ENCODE results near the gene SGMS1.

Gene SGMS1

GRCh38 chr10:50610368-50610767 lies 13.4 kb downstream of the SGMS1 start:
- FAIRE-seq (no peak), DNase-seq (ENCODE audit: insufficient read length, low spot score) (no peak)
- TF ChIP-seq TAF1 (IDR thresholded peaks at IDR 0.05; ENCODE audit: low read depth, low read length) = no peak
- TF ChIP-seq SPI1 (IDR thresholded peaks at IDR 0.05; ENCODE audit: low read depth, low read length) = no peak
- TF ChIP-seq POLR2A (IDR thresholded peaks at IDR 0.05; ENCODE audit: low read depth, low read length) = no peak

- no peak for FAIRE-seq
- no peak for TF ChIP-seq PAX5 (IDR thresholded peaks at IDR 0.05; ENCODE audit: insufficient read depth, low read length, severe bottlenecking)
- DNase-seq (ENCODE audit: insufficient read length, low spot score) = no peak
Measured at GRCh38 chr10:50607356-50607925, 16.3 kb downstream of the SGMS1 start.

- FAIRE-seq (no peak), DNase-seq (ENCODE audit: insufficient read length, low spot score) (no peak)
- no peak for TF ChIP-seq POU2F2 (IDR thresholded peaks at IDR 0.05; ENCODE audit: low read depth, low read length)
Measured at GRCh38 chr10:50605951-50606270, 17.8 kb downstream of the SGMS1 start.

- DNase-seq (ENCODE audit: insufficient read length, low spot score) = no peak
- peak; percentile 81 for FAIRE-seq
Measured at GRCh38 chr10:50605269-50605950, 18.3 kb downstream of the SGMS1 start.

GRCh38 chr10:50604809-50605208 lies 18.9 kb downstream of the SGMS1 start:
- no peak for FAIRE-seq
- no peak for DNase-seq (ENCODE audit: insufficient read length, low spot score)
- no peak for TF ChIP-seq POU2F2 (IDR thresholded peaks at IDR 0.05; ENCODE audit: low read depth, low read length)
- TF ChIP-seq PAX5 (IDR thresholded peaks at IDR 0.05; ENCODE audit: insufficient read depth, low read length, severe bottlenecking) = no peak
- no peak for TF ChIP-seq SPI1 (IDR thresholded peaks at IDR 0.05; ENCODE audit: low read depth, low read length)
- no peak for TF ChIP-seq POLR2A (IDR thresholded peaks at IDR 0.05; ENCODE audit: low read depth, low read length)
- TF ChIP-seq TAF1 (IDR thresholded peaks at IDR 0.05; ENCODE audit: low read depth, low read length) = no peak
- TF ChIP-seq POLR2AphosphoS5 (IDR thresholded peaks at IDR 0.05; ENCODE audit: low read depth, low read length) = no peak

More at GRCh38 chr10:50605269-50605950, 18.3 kb downstream of the SGMS1 start:
- TF ChIP-seq PAX5 (IDR thresholded peaks at IDR 0.05; ENCODE audit: insufficient read depth, low read length, severe bottlenecking) (no peak), TAF1 (IDR thresholded peaks at IDR 0.05; ENCODE audit: low read depth, low read length) (no peak)

GRCh38 chr10:50604049-50604640 lies 19.6 kb downstream of the SGMS1 start:
- no peak for TF ChIP-seq TAF1 (IDR thresholded peaks at IDR 0.05; ENCODE audit: low read depth, low read length)
- no peak for TF ChIP-seq POLR2A (IDR thresholded peaks at IDR 0.05; ENCODE audit: low read depth, low read length)
- TF ChIP-seq SPI1 (IDR thresholded peaks at IDR 0.05; ENCODE audit: low read depth, low read length) = peak; percentile 77
- TF ChIP-seq POU2F2 (IDR thresholded peaks at IDR 0.05; ENCODE audit: low read depth, low read length) = peak; percentile 25; the same call in 1 of the 2 replicates
- DNase-seq (ENCODE audit: insufficient read length, low spot score) (peak; percentile 13), FAIRE-seq (peak; percentile 66)

GRCh38 chr10:50603151-50603850 lies 20.5 kb downstream of the SGMS1 start:
- FAIRE-seq = no peak
- DNase-seq (ENCODE audit: insufficient read length, low spot score) = no peak
- TF ChIP-seq POU2F2 (IDR thresholded peaks at IDR 0.05; ENCODE audit: low read depth, low read length) (no peak), POLR2AphosphoS5 (IDR thresholded peaks at IDR 0.05; ENCODE audit: low read depth, low read length) (no peak), POLR2A (IDR thresholded peaks at IDR 0.05; ENCODE audit: low read depth, low read length) (no peak), PAX5 (IDR thresholded peaks at IDR 0.05; ENCODE audit: insufficient read depth, low read length, severe bottlenecking) (no peak), TAF1 (IDR thresholded peaks at IDR 0.05; ENCODE audit: low read depth, low read length) (no peak), SPI1 (IDR thresholded peaks at IDR 0.05; ENCODE audit: low read depth, low read length) (no peak)

GRCh38 chr10:50601974-50602373 lies 21.8 kb downstream of the SGMS1 start:
- TF ChIP-seq PAX5 (IDR thresholded peaks at IDR 0.05; ENCODE audit: insufficient read depth, low read length, severe bottlenecking) = no peak
- TF ChIP-seq POLR2AphosphoS5 (IDR thresholded peaks at IDR 0.05; ENCODE audit: low read depth, low read length) = no peak
- TF ChIP-seq SPI1 (IDR thresholded peaks at IDR 0.05; ENCODE audit: low read depth, low read length) = no peak
- TF ChIP-seq POU2F2 (IDR thresholded peaks at IDR 0.05; ENCODE audit: low read depth, low read length) = no peak
- no peak for TF ChIP-seq POLR2A (IDR thresholded peaks at IDR 0.05; ENCODE audit: low read depth, low read length)
- no peak for TF ChIP-seq TAF1 (IDR thresholded peaks at IDR 0.05; ENCODE audit: low read depth, low read length)
- DNase-seq (ENCODE audit: insufficient read length, low spot score) (no peak), FAIRE-seq (no peak)

GRCh38 chr10:50600831-50601477 lies 22.8 kb downstream of the SGMS1 start:
- no peak for FAIRE-seq
- no peak for DNase-seq (ENCODE audit: insufficient read length, low spot score)
- TF ChIP-seq PAX5 (IDR thresholded peaks at IDR 0.05; ENCODE audit: insufficient read depth, low read length, severe bottlenecking) (no peak), TAF1 (IDR thresholded peaks at IDR 0.05; ENCODE audit: low read depth, low read length) (no peak), POLR2AphosphoS5 (IDR thresholded peaks at IDR 0.05; ENCODE audit: low read depth, low read length) (no peak), POU2F2 (IDR thresholded peaks at IDR 0.05; ENCODE audit: low read depth, low read length) (no peak), POLR2A (IDR thresholded peaks at IDR 0.05; ENCODE audit: low read depth, low read length) (no peak), SPI1 (IDR thresholded peaks at IDR 0.05; ENCODE audit: low read depth, low read length) (no peak)

- TF ChIP-seq POLR2A (IDR thresholded peaks at IDR 0.05; ENCODE audit: low read depth, low read length) = no peak
- TF ChIP-seq TAF1 (IDR thresholded peaks at IDR 0.05; ENCODE audit: low read depth, low read length) = no peak
- DNase-seq (ENCODE audit: insufficient read length, low spot score) = no peak
- no peak for FAIRE-seq
Measured at GRCh38 chr10:50600286-50600685, 23.5 kb downstream of the SGMS1 start.

Measured in GM12891 (cell line).